GM12872 (cell line): ENCODE data around the gene PEPD.

ENCODE experiments used
- CTCF ChIP-seq: IDR thresholded peaks from 3 replicates; pipeline ENCODE4 v1.5.1; 2011; ENCODE audit warnings: low read depth, mild to moderate bottlenecking, low read length, moderate library complexity; ENCODE audit not compliant: insufficient read depth

PEPD gene

DNA sequence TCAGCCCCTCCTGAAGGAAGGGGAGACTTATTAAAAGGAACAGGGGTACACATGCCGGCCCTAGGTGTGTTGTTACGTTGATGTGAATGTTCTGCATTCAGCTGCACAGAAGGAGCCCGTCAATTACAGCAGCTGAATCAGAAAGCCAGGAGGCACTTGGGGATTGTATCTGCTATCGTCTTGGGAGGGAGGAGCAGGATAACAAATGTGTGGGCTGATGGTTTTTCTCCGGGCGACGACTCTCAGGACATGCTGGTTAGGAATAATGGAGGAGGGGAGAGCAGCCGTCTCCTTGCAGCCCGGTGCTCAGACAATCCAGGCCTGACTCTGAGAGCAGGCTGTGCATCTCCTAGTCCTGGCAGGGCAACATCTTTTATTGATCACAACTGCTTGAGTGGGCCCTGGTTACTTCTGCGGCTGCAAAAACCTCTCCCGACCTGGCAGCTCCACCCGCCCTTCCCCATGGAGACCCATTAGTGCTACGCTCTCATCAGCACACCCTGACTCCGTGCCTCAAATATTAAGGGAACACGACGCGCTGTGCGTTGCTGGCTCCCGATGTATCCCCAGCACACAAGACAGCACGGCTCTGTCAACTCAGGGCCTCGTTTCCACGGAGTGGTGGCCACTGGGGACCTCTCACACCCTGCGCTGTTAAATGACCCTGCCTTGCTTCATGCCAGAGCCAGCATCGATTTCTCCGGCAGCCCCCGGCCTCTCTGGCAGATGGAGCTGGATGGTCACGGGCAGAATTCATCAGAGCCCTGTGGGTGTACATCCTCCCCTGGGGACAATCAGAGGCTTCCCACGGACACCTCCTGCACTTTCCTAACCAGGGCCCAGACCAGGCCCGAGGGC, 25.3 kb downstream of the PEPD start:
- no peak for TF ChIP-seq CTCF

- TF ChIP-seq CTCF, result no peak
These were observed 28.0 kb downstream of the PEPD start for GRCh38 chr19:33493401-33494275.

DNA sequence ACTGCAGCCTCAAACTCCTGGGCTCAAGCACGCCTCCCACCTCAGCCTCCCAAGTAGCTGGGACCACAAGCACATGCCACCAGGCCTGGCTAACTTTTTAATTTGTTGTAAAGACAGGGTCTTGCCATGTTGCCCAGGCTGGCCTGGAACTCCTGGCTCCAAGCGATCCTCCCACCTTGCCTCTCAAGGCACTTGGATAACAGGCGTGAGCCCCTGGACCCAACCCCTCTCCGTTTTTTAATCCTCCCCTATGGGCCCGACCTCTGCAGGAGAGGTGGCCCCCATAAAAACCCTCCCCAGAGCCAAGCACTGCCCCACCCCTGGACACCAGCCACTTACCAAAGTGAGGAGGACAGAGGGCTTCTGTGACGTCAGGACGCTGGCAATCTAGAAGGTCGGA, 28.6 kb downstream of the PEPD start:
- TF ChIP-seq CTCF, result no peak

- no peak for TF ChIP-seq CTCF
These were observed 29.5 kb downstream of the PEPD start for GRCh38 chr19:33492090-33492489.

- TF ChIP-seq CTCF, result no peak
These were observed 31.5 kb downstream of the PEPD start for GRCh38 chr19:33490041-33490451.

GRCh38 chr19:33488826-33489225, 32.8 kb downstream of the PEPD start:
- TF ChIP-seq CTCF, result no peak
